NCI-H1694 (cell line): ENCODE results near the gene GAB3.
"Not testable (repeated sequence)": the region's sequence is repeated elsewhere in the genome, so short reads cannot be mapped to it uniquely, and the experiment has no call there.

Source experiments
- DNase-seq: peaks from one replicate; lab custom pipeline; 2025; lab: John Stamatoyannopoulos, UW

Gene GAB3

GRCh38 chrX:154655786-154656185 is 95.1 kb downstream of the GAB3 start:
- no peak for DNase-seq

GRCh38 chrX:154655346-154655745 is 95.5 kb downstream of the GAB3 start:
- no peak for DNase-seq

GRCh38 chrX:154654925-154655324 is 96.0 kb downstream of the GAB3 start:
- no peak for DNase-seq

- no peak for DNase-seq
Measured at GRCh38 chrX:154654372-154654771, 96.5 kb downstream of the GAB3 start.

- DNase-seq, result not testable (repeated sequence)
Measured at GRCh38 chrX:154653413-154653812, 97.5 kb downstream of the GAB3 start, which contains the start of gene CTAG2. Gene CTAG2 (minus strand): TSS chrX:154653579. CDS start chrX:154653515, 64 bp downstream.

GRCh38 chrX:154653048-154653401 is 97.9 kb downstream of the GAB3 start:
- DNase-seq, result no peak

- DNase-seq, result no peak
Measured at GRCh38 chrX:154652311-154653047, 98.4 kb downstream of the GAB3 start.

- DNase-seq, result no peak
Measured at GRCh38 chrX:154650221-154650510, 100.7 kb downstream of the GAB3 start.

GRCh38 chrX:154649503-154650220 is 101.2 kb downstream of the GAB3 start:
- no peak for DNase-seq

GRCh38 chrX:154648931-154649330 is 101.9 kb downstream of the GAB3 start:
- DNase-seq, result no peak

- not testable (repeated sequence) for DNase-seq
Measured at GRCh38 chrX:154645745-154646378, 105.0 kb downstream of the GAB3 start.

GRCh38 chrX:154643708-154644107 is 107.2 kb downstream of the GAB3 start:
- not testable (repeated sequence) for DNase-seq

- not testable (repeated sequence) for DNase-seq
Measured at GRCh38 chrX:154641740-154642139, 109.1 kb downstream of the GAB3 start.

GRCh38 chrX:154633661-154634060 is 117.2 kb downstream of the GAB3 start:
- DNase-seq, result not testable (repeated sequence)

- not testable (repeated sequence) for DNase-seq
Measured at GRCh38 chrX:154630949-154631348, 119.9 kb downstream of the GAB3 start.

- not testable (repeated sequence) for DNase-seq
Measured at GRCh38 chrX:154628960-154629359, 121.9 kb downstream of the GAB3 start.
